ENCODE results near the gene PTPRG.

DNA sequence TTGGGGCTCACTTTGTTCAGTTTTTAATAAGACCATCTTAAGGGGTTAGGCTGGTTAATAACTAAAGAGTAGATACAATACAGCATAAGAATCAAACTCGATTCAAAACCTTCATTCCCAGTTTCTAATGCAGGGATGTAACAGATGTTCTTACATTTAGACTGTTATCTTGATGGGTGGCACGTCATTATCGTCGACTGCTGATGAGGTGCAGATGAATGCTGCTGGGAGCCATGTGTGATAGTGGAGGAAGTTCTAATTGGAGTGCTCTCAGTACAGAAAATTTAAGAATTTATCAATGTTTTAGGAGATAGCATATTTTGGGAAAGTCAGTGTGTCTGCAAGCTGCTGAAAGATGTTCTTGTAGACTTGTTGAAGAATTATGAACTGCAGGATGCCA lies 331.5 kb downstream of the PTPRG start:
- TF ChIP-seq, protein P1, sequence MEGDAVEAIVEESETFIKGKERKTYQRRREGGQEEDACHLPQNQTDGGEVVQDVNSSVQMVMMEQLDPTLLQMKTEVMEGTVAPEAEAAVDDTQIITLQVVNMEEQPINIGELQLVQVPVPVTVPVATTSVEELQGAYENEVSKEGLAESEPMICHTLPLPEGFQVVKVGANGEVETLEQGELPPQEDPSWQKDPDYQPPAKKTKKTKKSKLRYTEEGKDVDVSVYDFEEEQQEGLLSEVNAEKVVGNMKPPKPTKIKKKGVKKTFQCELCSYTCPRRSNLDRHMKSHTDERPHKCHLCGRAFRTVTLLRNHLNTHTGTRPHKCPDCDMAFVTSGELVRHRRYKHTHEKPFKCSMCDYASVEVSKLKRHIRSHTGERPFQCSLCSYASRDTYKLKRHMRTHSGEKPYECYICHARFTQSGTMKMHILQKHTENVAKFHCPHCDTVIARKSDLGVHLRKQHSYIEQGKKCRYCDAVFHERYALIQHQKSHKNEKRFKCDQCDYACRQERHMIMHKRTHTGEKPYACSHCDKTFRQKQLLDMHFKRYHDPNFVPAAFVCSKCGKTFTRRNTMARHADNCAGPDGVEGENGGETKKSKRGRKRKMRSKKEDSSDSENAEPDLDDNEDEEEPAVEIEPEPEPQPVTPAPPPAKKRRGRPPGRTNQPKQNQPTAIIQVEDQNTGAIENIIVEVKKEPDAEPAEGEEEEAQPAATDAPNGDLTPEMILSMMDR (IDR thresholded peaks at IDR 0.05), result no peak
- TF ChIP-seq POLR2A (IDR thresholded peaks at IDR 0.05), result no peak
